IMR-90 (cell line): Measurements from ENCODE around the gene ZNF785. TPM values are rescaled to one million over a fixed set of nuclear protein-coding genes. Genes with fewer than 3 reads are reported as not detected.

Source experiments
- ATAC-seq: fragments of 200-7000 bp; cut with Tn5 transposase; 2 replicates; pipeline ENCODE4 v1.9.1; 2020; ENCODE audit warnings: low read depth, mild to moderate bottlenecking, moderate library complexity
- BruUV-seq: library from RNA; stranded (reverse); fragments of 400-500 nt; replicated peaks from 2 replicates; lab custom pipeline; 2021; lab: Mats Ljungman, UMichigan
- CTCF ChIA-PET: fragments of 300-600 bp; formaldehyde crosslinking; extraction: SDS; loops from one replicate; lab custom pipeline; 2021; ENCODE audit warnings: antibody characterized with exemption; lab: Yijun Ruan, JAX
- POLR2A ChIA-PET: fragments of 300-600 bp; sonication (Branson Sonifier 250); formaldehyde crosslinking; loops from one replicate; lab custom pipeline; 2022; ENCODE audit warnings: antibody characterized with exemption; ENCODE audit not compliant: unreplicated experiment; lab: Charles Lee
- DNase-seq: peaks from one replicate; pipeline ENCODE4 v3.0.0; 2013
- H2AFZ ChIP-seq: replicated peaks from 2 replicates; pipeline ENCODE3; 2013; ENCODE audit warnings: low read length, mild to moderate bottlenecking; ENCODE audit not compliant: poor library complexity
- H2AK5ac ChIP-seq: 2 replicates; pipeline ENCODE4 v1.6.1; 2013; ENCODE audit warnings: low read depth, low read length, inconsistent platforms
- H2AK9ac ChIP-seq: replicated peaks from 2 replicates; pipeline ENCODE3; 2013; ENCODE audit warnings: mild to moderate bottlenecking, low read depth, low read length, moderate library complexity; ENCODE audit not compliant: poor library complexity
- H2BK120ac ChIP-seq: 2 replicates; pipeline ENCODE4 v1.6.1; 2013; ENCODE audit warnings: low read depth, low read length, inconsistent platforms
- H2BK15ac ChIP-seq: 3 replicates; pipeline ENCODE4 v1.6.1; 2013; ENCODE audit warnings: low read depth, low read length, inconsistent platforms
- H2BK20ac ChIP-seq: 2 replicates; pipeline ENCODE4 v1.6.1; 2013; ENCODE audit warnings: low read depth, mild to moderate bottlenecking, inconsistent platforms, low read length, moderate library complexity
- H2BK5ac ChIP-seq: 2 replicates; pipeline ENCODE4 v1.6.1; 2013; ENCODE audit warnings: mild to moderate bottlenecking, low read depth, low read length, inconsistent platforms; ENCODE audit not compliant: poor library complexity, severe bottlenecking
- H3K14ac ChIP-seq: replicated peaks from 2 replicates; pipeline ENCODE4 v1.6.1; 2013; ENCODE audit warnings: low read depth, low read length, inconsistent platforms
- H3K18ac ChIP-seq: 2 replicates; pipeline ENCODE4 v1.6.1; 2013; ENCODE audit warnings: low read depth, low read length, control low read depth
- H3K23ac ChIP-seq: 2 replicates; pipeline ENCODE4 v1.6.1; 2013; ENCODE audit warnings: low read depth, low read length, inconsistent platforms
- H3K27ac ChIP-seq: 2 replicates; pipeline ENCODE4 v1.5.1; 2013; ENCODE audit warnings: mild to moderate bottlenecking, control low read depth, low read length; ENCODE audit not compliant: insufficient read depth
- H3K27me3 ChIP-seq: 2 replicates; pipeline ENCODE4 v1.6.1; 2013; ENCODE audit warnings: low read length; ENCODE audit not compliant: control insufficient read depth, insufficient read depth
- H3K36me3 ChIP-seq: 2 replicates; pipeline ENCODE4 v1.6.1; 2013; ENCODE audit warnings: low read length, mixed read lengths; ENCODE audit not compliant: control insufficient read depth, insufficient read depth
- H3K4ac ChIP-seq: 2 replicates; pipeline ENCODE4 v1.6.1; 2013; ENCODE audit warnings: low read depth, low read length, inconsistent platforms
- H3K4me1 ChIP-seq: 2 replicates; pipeline ENCODE4 v1.6.1; 2013; ENCODE audit warnings: low read length, mixed read lengths; ENCODE audit not compliant: control insufficient read depth, insufficient read depth
- H3K4me2 ChIP-seq: 2 replicates; pipeline ENCODE4 v1.6.1; 2013; ENCODE audit warnings: low read depth, mild to moderate bottlenecking, control low read depth, low read length, moderate library complexity
- H3K4me3 ChIP-seq: 2 replicates; pipeline ENCODE4 v1.5.1; 2013; ENCODE audit warnings: low read depth, mild to moderate bottlenecking, control low read depth, low read length, moderate library complexity; ENCODE audit not compliant: insufficient read depth
- H3K56ac ChIP-seq: 2 replicates; pipeline ENCODE4 v1.6.1; 2013; ENCODE audit warnings: low read length, inconsistent platforms; ENCODE audit not compliant: insufficient read depth; ENCODE audit errors: extremely low read depth
- H3K79me1 ChIP-seq, 2 experiments: 2 replicates each; pipeline ENCODE4 v1.6.1; 2013; ENCODE audit warnings: low read length in 2 of 2, inconsistent platforms in 1 of 2, low read depth in 1 of 2
- H3K9ac ChIP-seq: 2 replicates; pipeline ENCODE4 v1.6.1; 2013; ENCODE audit warnings: low read depth, low read length, control low read depth
- H3K9me1 ChIP-seq: 2 replicates; pipeline ENCODE4 v1.6.1; 2013; ENCODE audit warnings: low read length, inconsistent platforms; ENCODE audit not compliant: insufficient read depth
- H3K9me3 ChIP-seq: 2 replicates; pipeline ENCODE4 v1.6.1; 2013; ENCODE audit warnings: low read length; ENCODE audit not compliant: control insufficient read depth, insufficient read depth
- H4K20me1 ChIP-seq: 2 replicates; pipeline ENCODE4 v1.6.1; 2013; ENCODE audit warnings: low read length, inconsistent platforms; ENCODE audit not compliant: insufficient read depth
- H4K5ac ChIP-seq: 2 replicates; pipeline ENCODE4 v1.6.1; 2013; ENCODE audit warnings: mild to moderate bottlenecking, low read depth, low read length, control low read depth
- H4K8ac ChIP-seq, 2 experiments: 2 replicates each; pipeline ENCODE4 v1.6.1; 2013; ENCODE audit warnings: low read depth in 2 of 2, low read length in 2 of 2, control low read depth in 1 of 2, inconsistent platforms in 1 of 2
- H4K91ac ChIP-seq: 2 replicates; pipeline ENCODE4 v1.6.1; 2013; ENCODE audit warnings: low read depth, low read length, inconsistent platforms; ENCODE audit not compliant: insufficient read depth
- FOS ChIP-seq: fragments of 150-350 bp; IDR thresholded peaks from 2 replicates; pipeline ENCODE4 v1.6.1; 2016; ENCODE audit warnings: low read depth, low read length
- MXI1 ChIP-seq: IDR thresholded peaks from 2 replicates; pipeline ENCODE4 v1.6.1; 2012; ENCODE audit warnings: low read depth, mild to moderate bottlenecking, low read length, moderate library complexity, borderline replicate concordance
- NFE2L2 ChIP-seq: fragments of 150-350 bp; IDR thresholded peaks from 2 replicates; pipeline ENCODE4 v1.6.1; 2016; ENCODE audit warnings: low read depth, mild to moderate bottlenecking, low read length
- RFX5 ChIP-seq: IDR thresholded peaks from 2 replicates; pipeline ENCODE4 v1.8.0; 2012; ENCODE audit warnings: low read depth, mild to moderate bottlenecking, low read length, moderate library complexity
- WGBS, 2 experiments: methylation state at CpG; one replicate each; pipeline versions ENCODE4 v1.1.5 to v1.1.7; 2013; ENCODE audit warnings: missing lambda C conversion rate in 2 of 2; ENCODE audit not compliant: insufficient read length in 1 of 2; ENCODE audit errors: extremely low coverage in 2 of 2; 5-methylcytosine and 5-hydroxymethylcytosine counted together
- dilution Hi-C: fragments of 300-500 bp; cut with HindIII; formaldehyde crosslinking; loops from one replicate; pipeline ENCODE4 v1.14.3; 2018; ENCODE audit warnings: low sequenced_read_pairs; ENCODE audit not compliant: unreplicated experiment
- in situ Hi-C: fragments of 300-500 bp; cut with MboI; formaldehyde crosslinking; loops from 3 replicates; pipeline ENCODE4 v1.14.3; 2019; ENCODE audit warnings: low sequenced_read_pairs, inconsistent platforms, mixed read lengths
- intact Hi-C: fragments of 100-400 bp; cut with micrococcal nuclease; formaldehyde crosslinking; loops from 2 replicates; pipeline ENCODE4 v1.10.0; 2022
- polyA plus RNA-seq, 3 experiments: library from polyadenylated mRNA; depleted of rRNA; stranded (reverse); fragments of >200 nt; gene quantifications; 2 replicates each; pipeline ENCODE4 v1.2.3, GENCODE V29; 2012; ENCODE audit warnings: low replicate concordance in 1 of 3
- total RNA-seq: library from RNA; depleted of rRNA; stranded (reverse); fragments of >200 nt; gene quantifications from 2 replicates; pipeline ENCODE4 v1.2.3, GENCODE V29; 2012

The ZNF785 gene
- total and polyA plus RNA-seq, 2 of the 4 experiments (the other 2 are of a cell fraction): 2.9 to 4.0 TPM

DNA sequence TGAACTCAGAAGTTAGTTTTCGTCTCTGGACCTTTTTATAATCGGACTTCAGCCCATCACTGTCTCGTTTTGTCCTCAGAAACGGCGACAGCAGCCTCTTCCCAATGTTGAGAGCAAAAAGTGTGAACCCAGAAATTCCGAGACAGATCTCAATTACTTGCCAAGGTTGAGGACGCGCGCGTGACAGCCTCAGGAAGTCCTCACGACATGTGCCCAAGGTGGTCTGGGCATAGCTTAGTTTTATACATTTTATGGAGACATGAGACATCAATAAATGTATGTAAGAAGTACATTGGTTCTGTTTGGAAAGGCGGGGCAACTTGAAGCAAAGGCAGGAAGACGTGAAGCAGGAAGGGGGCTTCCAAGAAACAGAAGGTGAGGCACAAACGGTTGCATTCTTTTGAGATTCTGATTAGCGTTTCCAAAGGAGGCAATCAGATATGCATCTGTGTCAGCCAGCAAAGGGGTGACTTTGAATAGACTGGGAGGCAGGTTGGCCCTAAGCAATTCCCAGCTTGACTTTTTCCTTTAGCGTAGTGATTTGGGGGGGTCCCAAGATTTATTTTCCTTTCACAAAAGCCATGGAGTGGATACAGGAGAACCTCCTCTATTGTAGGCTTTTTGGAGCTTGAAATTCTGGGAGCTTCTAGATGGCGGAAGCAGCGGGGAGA is 50.3 kb downstream of the ZNF785 start:
- peak overlapping the region; percentile 32 for H3K18ac ChIP-seq
- BruUV-seq: no TSS peak
- H4K5ac ChIP-seq: peak overlapping the region; percentile 98
- WGBS, 2 experiments: 8% methylated on average over 15 of the region's 18 CpGs; no CpG with 5 or more reads in 1 of the 2 experiments
- H3K23ac ChIP-seq: peak overlapping the region; percentile 91
- no peak for TF ChIP-seq NFE2L2
- TF ChIP-seq FOS: no peak
- 0 out of 2 replicates have a peak, but pooled peaks have one; percentile 25 for TF ChIP-seq MXI1
- no peak for TF ChIP-seq RFX5
- H3K79me1 ChIP-seq: peaks cover 6 to 31% of the 10 kb centered on the region in 2 experiments
- peaks cover 10% of the 10 kb centered on the region; the same call in 1 of the 2 replicates for H3K9me1 ChIP-seq
- H3K9me3 ChIP-seq: no peaks in the 10 kb centered on the region
- H4K20me1 ChIP-seq: no peaks in the 10 kb centered on the region
- H3K56ac ChIP-seq: peak overlapping the region; percentile 69
- peak overlapping the region; percentile 88 for H3K9ac ChIP-seq
- peak overlapping the region; percentile 79 for H2BK5ac ChIP-seq
- peak overlapping the region; percentile 30; the same call in 1 of the 3 replicates for H2BK15ac ChIP-seq
- POLR2A ChIA-PET: interaction anchor here (0.5 to 0.7 kb wide), 2 partner anchors 18 to 840 kb away, joined by 4 to 10 read pairs; no protein-coding TSS in a partner anchor
- H3K4ac ChIP-seq: peak overlapping the region; percentile 97
- peaks cover 8% of the 10 kb centered on the region for H3K4me1 ChIP-seq
- peak overlapping the region; percentile 20; the same call in 1 of the 2 replicates for H2BK20ac ChIP-seq
- peak overlapping the region; percentile 95 for H3K4me2 ChIP-seq
- peaks cover 5% of the 10 kb centered on the region; the same call in 1 of the 2 replicates for H3K36me3 ChIP-seq
- peak overlapping the region; percentile 99 to 100 for H4K8ac ChIP-seq
- in situ Hi-C loops (loop anchor here (5.0 kb wide), 1 partner anchor 37 kb away; the partner anchor contains the start of gene ZNF688), dilution Hi-C loops (no loop called here), intact Hi-C loops (loop anchor here (2.0 kb wide), 1 partner anchor 50 kb away; the partner anchor contains the start of gene ZNF785)
- peak overlapping the region; percentile 50; the same call in 1 of the 2 replicates for H2BK120ac ChIP-seq
- H2AK5ac ChIP-seq: peak overlapping the region; percentile 60
- no peaks in the 10 kb centered on the region for H3K27me3 ChIP-seq
- peak overlapping the region; percentile 68 for H3K4me3 ChIP-seq
- peak overlapping the region; percentile 99 for H2AFZ ChIP-seq
- H2AK9ac ChIP-seq: peak overlapping the region; percentile 96
- ATAC-seq (peak; percentile 8), DNase-seq (no peak)
- H3K14ac ChIP-seq: peak overlapping the region; percentile 99
- peak overlapping the region; percentile 91 for H4K91ac ChIP-seq
- CTCF ChIA-PET: interaction anchor here (0.6 to 1.2 kb wide), 3 partner anchors 22 to 94 kb away, joined by 3 to 5 read pairs (median 4); partner anchors contain the start of gene ZNF764
- peak overlapping the region; percentile 78 for H3K27ac ChIP-seq
